IPS-18a (cell line): Measurements from ENCODE around the gene PCYT1A.
A peak's percentile ranks its signal among the peaks of the same experiment; 100 is the strongest.

Experiments used
- H3K27ac ChIP-seq: one replicate; pipeline ENCODE4 v1.5.1; 2013; ENCODE audit warnings: low read length
- H3K27me3 ChIP-seq: one replicate; pipeline ENCODE4 v1.6.1; 2013; ENCODE audit warnings: mild to moderate bottlenecking, low read length; ENCODE audit not compliant: control insufficient read depth, insufficient read depth
- H3K36me3 ChIP-seq: one replicate; pipeline ENCODE4 v1.6.1; 2013; ENCODE audit warnings: low read depth, low read length; ENCODE audit not compliant: control insufficient read depth
- H3K4me1 ChIP-seq: one replicate; pipeline ENCODE4 v1.6.1; 2013; ENCODE audit warnings: low read depth, low read length; ENCODE audit not compliant: control insufficient read depth
- H3K4me3 ChIP-seq: one replicate; pipeline ENCODE4 v1.5.1; 2013; ENCODE audit warnings: low read length
- H3K9ac ChIP-seq: one replicate; pipeline ENCODE4 v1.6.1; 2013; ENCODE audit warnings: mild to moderate bottlenecking, low read length, moderate library complexity
- H3K9me3 ChIP-seq: one replicate; pipeline ENCODE4 v1.6.1; 2013; ENCODE audit warnings: low read depth, low read length; ENCODE audit not compliant: control insufficient read depth

PCYT1A gene

DNA sequence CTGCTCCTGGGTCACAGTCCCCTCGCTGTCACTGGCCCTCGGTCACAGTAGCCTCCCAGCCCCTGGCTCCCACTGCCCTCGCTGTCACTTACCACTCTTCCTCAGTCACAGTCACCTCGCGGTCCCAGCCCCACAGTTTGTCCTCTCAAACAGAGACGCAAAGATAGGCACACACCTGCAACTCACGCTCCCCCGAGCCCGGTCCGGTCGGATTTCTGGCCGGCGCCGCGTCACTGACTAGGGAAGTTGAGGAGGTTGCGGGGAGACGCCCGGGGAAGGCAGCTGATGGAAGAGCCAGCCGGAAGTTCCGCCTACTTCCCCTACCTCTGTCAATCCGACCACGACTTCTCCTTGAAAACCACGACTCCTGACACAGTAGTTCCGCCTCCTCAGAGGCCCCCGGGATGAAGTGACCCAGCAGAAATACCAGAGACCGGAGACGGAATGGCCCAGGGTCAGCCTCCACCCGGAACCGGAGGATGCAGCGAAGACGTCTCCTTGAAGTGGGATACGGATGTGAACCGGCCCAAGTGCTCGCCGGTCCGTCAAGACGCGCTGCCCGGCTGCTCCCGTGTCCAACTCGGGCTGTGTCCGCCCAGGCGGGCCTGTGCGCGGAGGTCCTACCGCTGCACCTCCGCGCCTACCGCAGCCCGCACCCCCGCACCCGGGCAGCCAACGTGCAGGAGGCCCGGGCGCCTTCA is at the start of gene PCYT1A:
Gene PCYT1A (minus strand): TSS at position 287 of the 701 bp plus-strand sequence. CDS start 17,195 bp downstream, outside the sequence.
- Histone ChIP-seq H3K36me3 (no peaks in the 10 kb centered on the region), H3K4me3 (peak within 1 kb of the TSS; percentile 92), H3K9me3 (no peaks in the 10 kb centered on the region), H3K9ac (peak within 1 kb of the TSS; percentile 93), H3K27me3 (no peaks in the 10 kb centered on the region), H3K4me1 (peaks cover 7% of the 10 kb centered on the region), H3K27ac (peak within 1 kb of the TSS; percentile 82)

DNA sequence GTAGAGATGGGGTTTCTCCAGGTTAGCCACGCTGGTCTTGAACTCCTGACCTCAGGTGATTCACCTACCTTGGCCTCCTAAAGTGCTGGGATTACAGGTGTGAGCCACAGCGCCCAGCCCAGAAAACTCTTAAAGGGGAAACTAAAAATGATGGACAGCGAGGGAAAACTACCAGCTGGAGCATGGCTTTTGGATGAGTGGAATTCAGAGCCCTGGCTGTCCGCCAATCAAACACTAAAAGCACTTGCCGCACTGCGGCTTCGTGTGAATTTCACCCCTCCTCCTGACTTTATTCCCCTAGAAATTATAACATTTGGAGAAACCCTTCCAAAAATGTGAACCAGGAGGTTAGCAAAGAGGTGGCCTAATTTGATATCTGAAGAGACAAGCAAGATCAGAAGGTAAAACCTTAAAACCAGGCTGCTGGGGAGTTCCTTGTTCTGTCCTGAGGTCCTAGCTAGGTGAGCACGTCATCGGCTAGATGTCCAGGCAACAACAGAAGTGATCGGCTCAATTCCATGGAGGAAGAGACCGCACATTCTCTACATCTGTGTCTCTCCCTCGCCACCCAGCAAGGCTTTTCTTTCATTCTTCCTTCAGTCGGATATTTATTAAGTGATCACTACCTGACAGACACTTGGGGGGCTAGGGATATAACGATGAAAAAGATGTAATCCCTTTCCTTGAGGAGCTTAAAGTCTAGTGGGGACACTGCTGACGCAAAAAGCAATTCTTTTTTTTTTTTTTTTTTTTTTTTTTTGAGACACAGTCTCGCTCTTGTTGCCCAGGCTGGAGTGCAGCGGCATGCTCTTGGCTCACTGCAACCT is 49.0 kb upstream of the PCYT1A start:
- H3K4me3 ChIP-seq = no peak overlapping the region
- H3K4me1 ChIP-seq = no peaks in the 10 kb centered on the region
- H3K27ac ChIP-seq = no peak overlapping the region
- no peaks in the 10 kb centered on the region for H3K27me3 ChIP-seq
- H3K9ac ChIP-seq = no peak overlapping the region
- no peaks in the 10 kb centered on the region for H3K9me3 ChIP-seq
- no peaks in the 10 kb centered on the region for H3K36me3 ChIP-seq

DNA sequence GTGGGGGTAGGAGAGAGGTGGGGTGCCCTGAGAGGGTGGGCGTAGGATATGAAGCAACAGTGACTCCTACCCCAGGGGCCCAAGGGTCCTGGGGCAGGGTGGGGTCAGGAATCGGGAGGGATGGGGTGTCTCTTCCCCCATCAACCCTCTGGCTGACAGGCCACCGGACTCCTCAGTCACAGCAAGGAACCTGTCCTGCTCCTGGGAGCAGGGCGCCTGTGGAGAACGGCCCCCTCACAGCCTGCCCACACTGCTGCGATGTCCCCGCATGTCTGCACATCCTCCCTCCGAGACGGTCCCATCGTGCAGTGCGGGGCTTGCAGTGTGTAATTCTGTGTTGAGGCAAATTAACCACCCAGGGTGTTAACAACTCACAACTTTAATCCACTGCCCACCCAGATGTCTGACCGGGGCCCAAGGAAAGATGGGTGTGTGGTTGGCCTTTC is 48.0 kb upstream of the PCYT1A start:
- Histone ChIP-seq H3K27ac (no peak overlapping the region), H3K4me1 (no peaks in the 10 kb centered on the region), H3K36me3 (no peaks in the 10 kb centered on the region), H3K4me3 (no peak overlapping the region), H3K9me3 (no peaks in the 10 kb centered on the region), H3K27me3 (no peaks in the 10 kb centered on the region), H3K9ac (no peak overlapping the region)

DNA sequence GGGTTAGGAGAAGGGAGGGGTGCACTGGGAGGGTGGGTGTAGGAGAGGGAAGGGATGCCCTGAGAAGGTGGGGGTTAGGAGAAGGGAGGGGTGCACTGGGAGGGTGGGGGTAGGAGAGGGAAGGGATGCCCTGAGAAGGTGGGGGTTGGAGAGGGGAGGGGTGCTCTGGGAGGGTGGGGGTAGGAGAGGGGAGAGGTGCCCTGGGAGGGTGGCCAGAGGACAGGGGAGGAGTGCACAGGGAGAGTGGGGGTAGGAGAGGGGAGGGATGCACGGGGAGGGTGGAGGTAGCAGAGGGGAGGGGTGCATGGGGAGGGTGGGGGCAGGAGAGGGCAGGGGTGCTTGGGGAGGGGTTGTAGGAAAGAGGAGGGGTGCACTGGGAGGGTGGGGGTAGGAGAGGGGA is 47.5 kb upstream of the PCYT1A start:
- Histone ChIP-seq H3K4me1 (no peaks in the 10 kb centered on the region), H3K36me3 (no peaks in the 10 kb centered on the region), H3K4me3 (no peak overlapping the region), H3K9ac (no peak overlapping the region), H3K27me3 (no peaks in the 10 kb centered on the region), H3K27ac (no peak overlapping the region), H3K9me3 (no peaks in the 10 kb centered on the region)

DNA sequence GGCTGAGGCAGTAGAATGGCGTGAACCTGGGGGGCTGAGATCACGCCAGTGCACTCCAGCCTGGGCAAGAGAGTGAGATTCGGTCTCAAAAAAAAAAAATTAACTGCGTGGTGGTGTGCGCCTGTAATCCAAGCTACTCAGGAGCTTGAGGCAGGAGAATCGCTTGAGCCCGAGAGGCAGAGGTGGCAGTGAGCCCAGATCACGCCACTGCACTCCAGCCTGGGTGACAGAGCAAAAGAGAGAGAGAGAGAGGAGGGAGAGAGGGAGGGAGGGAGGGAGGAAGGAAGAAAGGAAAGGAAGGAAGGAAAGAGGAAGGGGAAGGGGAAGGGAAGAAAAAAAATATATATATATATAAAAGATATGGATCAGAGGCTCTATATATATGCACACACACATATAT is 44.6 kb upstream of the PCYT1A start:
- H3K4me3 ChIP-seq = no peak overlapping the region
- H3K36me3 ChIP-seq = no peaks in the 10 kb centered on the region
- no peaks in the 10 kb centered on the region for H3K9me3 ChIP-seq
- no peaks in the 10 kb centered on the region for H3K4me1 ChIP-seq
- H3K27ac ChIP-seq = no peak overlapping the region
- no peaks in the 10 kb centered on the region for H3K27me3 ChIP-seq
- no peak overlapping the region for H3K9ac ChIP-seq

DNA sequence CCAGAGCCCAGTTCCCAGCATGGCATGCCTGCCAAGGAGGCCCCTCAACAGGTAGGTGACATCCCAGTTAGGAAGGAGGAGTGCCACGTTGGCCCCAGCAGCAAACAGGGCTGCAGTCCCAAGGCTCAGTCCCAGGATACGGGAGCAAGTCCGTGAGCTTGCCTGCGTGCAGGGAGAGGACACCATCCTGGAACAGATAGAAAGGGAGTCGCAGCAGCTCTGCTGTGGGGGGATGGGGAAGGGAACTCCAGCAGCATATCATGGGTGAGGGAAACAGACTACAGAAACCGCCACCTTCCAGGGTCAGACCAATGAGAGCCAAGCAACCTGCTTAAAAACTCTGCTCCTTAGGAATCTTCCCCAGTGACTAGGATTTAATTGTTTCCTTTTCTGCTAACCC is 39.9 kb upstream of the PCYT1A start:
- Histone ChIP-seq H3K9me3 (no peaks in the 10 kb centered on the region), H3K9ac (no peak overlapping the region), H3K36me3 (no peaks in the 10 kb centered on the region), H3K4me1 (no peaks in the 10 kb centered on the region), H3K27me3 (no peaks in the 10 kb centered on the region), H3K4me3 (no peak overlapping the region), H3K27ac (no peak overlapping the region)

DNA sequence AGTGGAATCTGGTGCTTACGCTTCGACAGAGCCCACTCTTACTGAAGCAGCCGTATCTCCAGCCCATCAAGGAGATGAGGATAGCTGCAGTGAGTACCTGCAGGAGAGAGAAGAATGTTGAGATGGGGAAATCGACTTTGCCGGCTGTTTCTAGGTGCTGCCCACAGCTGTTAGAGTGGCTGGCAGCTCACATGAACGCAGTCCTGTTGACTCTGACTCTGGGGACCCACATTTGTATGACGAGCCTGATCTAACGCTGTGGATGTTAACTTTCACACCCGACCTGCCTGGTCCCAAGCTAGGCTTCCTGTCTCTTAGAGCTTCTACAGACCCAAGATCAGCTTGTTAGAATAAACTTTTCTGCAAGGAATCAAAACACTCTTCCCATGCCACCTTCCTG is 39.4 kb upstream of the PCYT1A start:
- no peak overlapping the region for H3K9ac ChIP-seq
- no peaks in the 10 kb centered on the region for H3K9me3 ChIP-seq
- no peaks in the 10 kb centered on the region for H3K36me3 ChIP-seq
- H3K4me3 ChIP-seq = no peak overlapping the region
- no peaks in the 10 kb centered on the region for H3K4me1 ChIP-seq
- no peak overlapping the region for H3K27ac ChIP-seq
- H3K27me3 ChIP-seq = no peaks in the 10 kb centered on the region

DNA sequence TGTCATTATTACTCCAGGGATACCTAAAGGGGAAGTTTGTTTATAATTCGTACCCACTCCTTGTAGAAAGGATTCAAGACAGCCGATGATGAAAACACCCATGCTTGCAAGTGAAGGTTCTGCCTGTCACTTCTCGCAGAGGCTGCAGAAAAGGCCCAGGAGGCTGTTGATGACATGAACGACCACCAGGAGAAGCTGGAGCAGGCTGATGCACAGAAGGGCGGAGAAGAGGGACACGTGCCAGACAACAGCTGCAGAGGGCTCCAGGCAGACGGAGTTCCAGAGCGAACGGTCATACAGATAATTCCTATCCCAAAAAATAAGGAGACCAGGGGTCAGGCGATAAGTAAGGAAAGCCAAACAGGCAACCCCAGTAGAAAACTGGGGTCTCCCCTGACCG is 36.2 kb upstream of the PCYT1A start:
- no peaks in the 10 kb centered on the region for H3K27me3 ChIP-seq
- H3K36me3 ChIP-seq = no peaks in the 10 kb centered on the region
- no peaks in the 10 kb centered on the region for H3K9me3 ChIP-seq
- no peak overlapping the region for H3K27ac ChIP-seq
- H3K9ac ChIP-seq = no peak overlapping the region
- H3K4me3 ChIP-seq = no peak overlapping the region
- no peaks in the 10 kb centered on the region for H3K4me1 ChIP-seq

DNA sequence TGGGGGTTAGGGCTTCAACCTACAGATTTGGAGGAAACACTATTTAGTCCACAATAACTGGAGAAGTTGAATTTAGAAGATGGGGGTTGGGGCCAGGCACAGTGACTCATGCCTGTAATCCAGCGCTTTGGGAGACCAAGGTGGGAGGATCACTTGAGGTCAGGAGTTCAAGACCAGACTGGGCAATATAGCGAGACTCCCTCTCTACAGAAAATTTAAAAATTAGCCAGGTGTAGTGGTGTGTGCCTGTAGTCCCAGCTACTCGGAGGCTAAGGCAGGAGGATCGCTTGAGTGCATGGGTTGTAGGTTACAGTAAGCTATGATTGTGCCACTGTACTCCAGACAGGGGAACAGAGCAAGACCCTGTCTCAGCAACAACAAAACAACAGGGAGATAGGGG is 35.5 kb upstream of the PCYT1A start:
- Histone ChIP-seq H3K27ac (no peak overlapping the region), H3K27me3 (no peaks in the 10 kb centered on the region), H3K4me1 (no peaks in the 10 kb centered on the region), H3K9me3 (no peaks in the 10 kb centered on the region), H3K9ac (no peak overlapping the region), H3K36me3 (no peaks in the 10 kb centered on the region), H3K4me3 (no peak overlapping the region)

DNA sequence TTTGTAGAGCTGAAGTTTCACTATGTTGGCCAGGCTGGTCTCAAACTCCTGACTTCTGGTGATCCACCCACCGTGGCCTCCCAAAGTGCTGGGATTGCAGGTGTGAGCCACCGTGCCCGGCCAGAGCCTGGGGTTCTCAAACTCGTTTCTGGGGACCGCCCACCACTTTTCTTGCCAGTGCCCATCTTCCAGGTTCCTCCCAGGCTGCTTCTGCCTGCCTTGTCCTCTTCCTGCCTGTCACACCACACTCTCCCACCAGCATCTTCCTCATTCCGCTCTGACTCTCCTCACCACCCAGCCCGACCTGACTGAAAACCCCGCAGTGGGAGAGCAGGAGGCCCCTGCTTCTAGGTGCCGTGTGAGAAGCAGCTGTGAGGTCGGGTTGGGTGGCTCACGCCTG is 33.6 kb upstream of the PCYT1A start:
- H3K27me3 ChIP-seq = no peaks in the 10 kb centered on the region
- no peaks in the 10 kb centered on the region for H3K9me3 ChIP-seq
- H3K4me3 ChIP-seq = no peak overlapping the region
- no peaks in the 10 kb centered on the region for H3K4me1 ChIP-seq
- no peaks in the 10 kb centered on the region for H3K36me3 ChIP-seq
- H3K27ac ChIP-seq = no peak overlapping the region
- H3K9ac ChIP-seq = no peak overlapping the region

DNA sequence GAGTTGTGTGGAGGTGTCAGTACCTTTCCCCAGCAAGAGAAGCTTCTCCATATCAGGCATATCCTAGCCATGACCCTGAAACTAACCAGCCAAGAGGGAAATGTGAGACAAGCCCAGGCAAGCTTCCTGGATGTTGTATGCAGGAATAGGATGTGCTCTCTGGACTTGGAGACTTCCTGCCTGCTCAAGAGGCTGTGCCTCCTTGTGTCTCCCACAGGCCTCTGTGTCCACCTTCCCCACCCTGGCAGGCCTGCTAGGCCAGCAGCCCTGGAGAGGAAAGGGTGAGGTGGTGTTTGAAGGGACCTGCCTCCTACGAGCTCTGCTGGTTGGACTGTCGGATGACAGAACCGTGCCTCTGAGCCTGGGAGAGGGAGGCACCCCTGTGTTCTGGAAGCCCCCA is 32.6 kb upstream of the PCYT1A start:
- H3K9ac ChIP-seq = no peak overlapping the region

More for the DNA sequence above, 32.6 kb upstream of the PCYT1A start:
- Histone ChIP-seq H3K27ac (no peak overlapping the region), H3K4me1 (no peaks in the 10 kb centered on the region), H3K9me3 (no peaks in the 10 kb centered on the region), H3K27me3 (no peaks in the 10 kb centered on the region), H3K36me3 (no peaks in the 10 kb centered on the region), H3K4me3 (no peak overlapping the region)
